ENCODE data around the gene GUCY2D.

DNA sequence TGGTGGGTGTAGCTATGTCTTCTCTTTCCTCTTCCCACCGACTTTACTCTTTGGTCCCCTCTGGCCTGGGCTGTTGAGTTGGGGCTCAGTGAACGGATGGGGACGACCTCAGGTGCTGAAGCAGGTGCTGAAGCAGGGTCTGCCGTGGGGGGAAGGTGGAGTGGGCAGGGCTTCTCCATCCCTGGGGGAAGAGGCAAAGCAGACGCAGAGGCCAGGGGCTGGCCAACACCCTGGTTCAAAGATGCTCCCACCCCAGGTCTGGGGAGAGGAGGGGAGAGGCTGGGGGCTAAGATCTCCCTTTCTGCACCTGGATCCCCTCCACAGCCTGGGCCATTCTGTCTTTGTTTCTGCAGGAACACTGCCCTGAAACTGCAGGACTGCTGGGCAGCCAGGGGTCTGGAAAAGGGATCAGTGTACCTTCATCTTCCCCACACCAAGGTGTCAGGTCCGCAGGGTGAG, 62.2 kb downstream of the GUCY2D start:
- TF ChIP-seq, protein P1, sequence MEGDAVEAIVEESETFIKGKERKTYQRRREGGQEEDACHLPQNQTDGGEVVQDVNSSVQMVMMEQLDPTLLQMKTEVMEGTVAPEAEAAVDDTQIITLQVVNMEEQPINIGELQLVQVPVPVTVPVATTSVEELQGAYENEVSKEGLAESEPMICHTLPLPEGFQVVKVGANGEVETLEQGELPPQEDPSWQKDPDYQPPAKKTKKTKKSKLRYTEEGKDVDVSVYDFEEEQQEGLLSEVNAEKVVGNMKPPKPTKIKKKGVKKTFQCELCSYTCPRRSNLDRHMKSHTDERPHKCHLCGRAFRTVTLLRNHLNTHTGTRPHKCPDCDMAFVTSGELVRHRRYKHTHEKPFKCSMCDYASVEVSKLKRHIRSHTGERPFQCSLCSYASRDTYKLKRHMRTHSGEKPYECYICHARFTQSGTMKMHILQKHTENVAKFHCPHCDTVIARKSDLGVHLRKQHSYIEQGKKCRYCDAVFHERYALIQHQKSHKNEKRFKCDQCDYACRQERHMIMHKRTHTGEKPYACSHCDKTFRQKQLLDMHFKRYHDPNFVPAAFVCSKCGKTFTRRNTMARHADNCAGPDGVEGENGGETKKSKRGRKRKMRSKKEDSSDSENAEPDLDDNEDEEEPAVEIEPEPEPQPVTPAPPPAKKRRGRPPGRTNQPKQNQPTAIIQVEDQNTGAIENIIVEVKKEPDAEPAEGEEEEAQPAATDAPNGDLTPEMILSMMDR (conservative IDR thresholded peaks at IDR 0.05), result no peak
- no peak for TF ChIP-seq ZFX (IDR thresholded peaks at IDR 0.05)
